ENCODE measurements around the gene PRSS2. TPM values are rescaled to one million over a fixed set of nuclear protein-coding genes. Genes with fewer than 3 reads are reported as not detected.
A peak's percentile ranks its signal among the peaks of the same experiment; 100 is the strongest.

The PRSS2 gene
- total and polyA plus RNA-seq, 9 of the 15 experiments (the other 6 are each of a cell fraction or from before 2014, with no cell fraction given), result 1.3 to 23.9 (median 3.8) TPM

GRCh38 chr7:142808802-142809583 is 38.2 kb downstream of the PRSS2 start (continued):
- TF ChIP-seq VEZF1 (CRISPR knock-in tag; IDR thresholded peaks at IDR 0.05) (peak; percentile 60), ETV5 (CRISPR knock-in tag; IDR thresholded peaks at IDR 0.05; ENCODE audit: low read depth) (peak; percentile 98), EP300 (IDR thresholded peaks at IDR 0.05; ENCODE audit: low read length) (peak; percentile 84; the same call in 1 of the 2 replicates), E2F8 (IDR thresholded peaks at IDR 0.05; ENCODE audit: low read depth, partially characterized antibody) (no peak), MXI1 (IDR thresholded peaks at IDR 0.05; ENCODE audit: low read depth, low read length) (no peak), ZNF696 (CRISPR knock-in tag; conservative IDR thresholded peaks at IDR 0.05) (no peak), LCOR (CRISPR knock-in tag; IDR thresholded peaks at IDR 0.05) (peak; percentile 97), PRMT5 (CRISPR knock-in tag; IDR thresholded peaks at IDR 0.05) (no peak), ZFP1 (CRISPR knock-in tag; IDR thresholded peaks at IDR 0.05) (no peak), ELF2 (CRISPR knock-in tag; IDR thresholded peaks at IDR 0.05) (no peak), DPF2 (IDR thresholded peaks at IDR 0.05) (peak; percentile 31; the same call in 1 of the 2 replicates), XRCC3 (IDR thresholded peaks at IDR 0.05) (no peak), ZNF41 (CRISPR knock-in tag; conservative IDR thresholded peaks at IDR 0.05) (no peak), ATF3 (IDR thresholded peaks at IDR 0.05) (peak; percentile 35; the same call in 1 of the 2 replicates), ATF3 (CRISPR knock-in tag; conservative IDR thresholded peaks at IDR 0.05) (no peak), MTA1 (IDR thresholded peaks at IDR 0.05; ENCODE audit: borderline replicate concordance) (no peak), TCFL5 (CRISPR knock-in tag; conservative IDR thresholded peaks at IDR 0.05) (no peak), PCBP2 (IDR thresholded peaks at IDR 0.05; ENCODE audit: low read depth, low read length, poor library complexity, severe bottlenecking) (no peak), ZNF175 (CRISPR knock-in tag; IDR thresholded peaks at IDR 0.05; ENCODE audit: low read depth) (no peak; the same call in 1 of the 2 replicates), SAFB (IDR thresholded peaks at IDR 0.05; ENCODE audit: borderline replicate concordance, low read depth, low read length) (no peak)

Data from K562 (cell line).